Transverse colon (tissue), 4 donors: ENCODE results near the gene FOXP2. TPM values are rescaled to one million over a fixed set of nuclear protein-coding genes. Genes with fewer than 3 reads are reported as not detected.

Source experiments
- DNase-seq: peaks from one replicate; pipeline ENCODE4 v3.0.0-alpha.2; 2019
- H3K27ac ChIP-seq, 4 donors: fragments of 200-600 bp; sonication (generic); 2 replicates each; pipeline ENCODE4 v1.5.1; 2016 to 2018; ENCODE audit warnings: inconsistent platforms in 4 of 4
- H3K27me3 ChIP-seq: fragments of 200-600 bp; sonication (generic); 2 replicates; pipeline ENCODE4 v1.5.1; 2017; ENCODE audit warnings: inconsistent platforms
- H3K36me3 ChIP-seq, 4 donors: fragments of 200-600 bp; sonication (generic); 2 replicates each; pipeline ENCODE4 v1.5.1; 2017 to 2019; ENCODE audit warnings: inconsistent platforms in 4 of 4
- H3K4me1 ChIP-seq, 4 donors: fragments of 200-600 bp; sonication (generic); 2 replicates each; pipeline ENCODE4 v1.5.1; 2017 to 2020; ENCODE audit warnings: inconsistent platforms in 4 of 4
- H3K4me3 ChIP-seq, 4 donors: fragments of 200-600 bp; sonication (generic); 1 replicate in 1 of 4; 2 replicates in 3 of 4; pipeline versions ENCODE4 v1.5.1 to v1.6.1; 2017 to 2019; ENCODE audit warnings: inconsistent platforms in 4 of 4
- H3K9me3 ChIP-seq, 2 donors: fragments of 200-600 bp; sonication (generic); 2 replicates each; pipeline ENCODE4 v1.5.1; 2017 to 2019; ENCODE audit warnings: inconsistent platforms in 2 of 2
- EP300 ChIP-seq: sonication (generic); formaldehyde crosslinking; IDR thresholded peaks from one replicate; pipeline ENCODE4 v1.6.1; 2017; ENCODE audit warnings: antibody characterized with exemption, low read depth
- POLR2A ChIP-seq: fragments of 450-650 bp; IDR thresholded peaks from one replicate; pipeline ENCODE4 v1.6.1; 2016; ENCODE audit warnings: antibody characterized with exemption, mild to moderate bottlenecking, moderate library complexity
- POLR2AphosphoS5 ChIP-seq, 3 donors: sonication (generic); formaldehyde crosslinking; IDR thresholded peaks; one replicate each; pipeline ENCODE4 v1.6.1; 2016; ENCODE audit warnings: antibody characterized with exemption in 3 of 3
- WGBS, 2 donors: methylation state at CpG; one replicate each; pipeline ENCODE4 v1.1.5; 2018; ENCODE audit warnings: low coverage in 1 of 2; 5-methylcytosine and 5-hydroxymethylcytosine counted together
- in situ Hi-C, 4 donors: fragments of 200-750 bp; cut with MboI; loops; one replicate each; pipeline versions ENCODE4 v1.15.0 to v1.15.1; 2017; ENCODE audit warnings: low sequenced_read_pairs in 3 of 4, low pct_ligation_motif_present in 1 of 4, low pct_unique_long_range_greater_than_20kb in 1 of 4
- intact Hi-C: fragments of 100-400 bp; cut with DNase I; formaldehyde crosslinking; loops from one replicate; pipeline ENCODE4 v1.15.1; 2023; ENCODE audit warnings: low total_unique reads
- total RNA-seq, 4 donors: library from RNA; depleted of rRNA; stranded (reverse); fragments of >200 nt; gene quantifications; one replicate each; pipeline ENCODE4 v1.1.0, GENCODE V29; 2016
- TF ChIP-seq, protein P1 (sequence below), 5 experiments: fragments of 200-600 bp in 3 of 5; fragments of 450-650 bp in 2 of 5; sonication (generic) in 3 of 5; IDR thresholded peaks; 1 replicate in 2 of 5; 2 replicates in 3 of 5; pipeline ENCODE4 v1.5.1; 2016 to 2017; ENCODE audit warnings: antibody characterized with exemption in 5 of 5, inconsistent platforms in 3 of 5, mild to moderate bottlenecking in 2 of 5, moderate library complexity in 1 of 5

The FOXP2 gene
- total RNA-seq, 4 donors from 2014 or later: 20.5 to 102 (median 34.0) TPM

DNA sequence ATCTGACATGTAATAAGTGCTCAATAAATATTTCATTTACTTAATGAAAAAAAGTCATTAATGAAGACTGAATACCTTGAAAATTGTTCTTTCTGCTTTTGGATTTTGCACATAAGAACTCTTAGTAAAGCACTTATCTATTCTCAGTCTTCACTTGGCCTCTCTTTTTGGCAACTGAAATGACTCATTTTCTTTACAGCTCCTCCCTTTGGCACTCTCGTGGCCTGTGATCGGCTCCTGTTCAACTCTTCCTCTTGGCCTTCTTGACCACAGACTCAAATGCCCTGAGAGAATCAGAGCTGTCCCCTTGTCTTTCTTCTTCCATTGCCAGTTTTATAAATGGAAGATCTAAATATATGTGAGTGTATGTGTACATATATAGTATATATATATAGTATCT, 54.2 kb downstream of the FOXP2 start:
- TF ChIP-seq EP300 (no peak), POLR2A (no peak), POLR2AphosphoS5 (IDR thresholded peaks at IDR 0.05) (no peak)
- TF ChIP-seq, protein P1, sequence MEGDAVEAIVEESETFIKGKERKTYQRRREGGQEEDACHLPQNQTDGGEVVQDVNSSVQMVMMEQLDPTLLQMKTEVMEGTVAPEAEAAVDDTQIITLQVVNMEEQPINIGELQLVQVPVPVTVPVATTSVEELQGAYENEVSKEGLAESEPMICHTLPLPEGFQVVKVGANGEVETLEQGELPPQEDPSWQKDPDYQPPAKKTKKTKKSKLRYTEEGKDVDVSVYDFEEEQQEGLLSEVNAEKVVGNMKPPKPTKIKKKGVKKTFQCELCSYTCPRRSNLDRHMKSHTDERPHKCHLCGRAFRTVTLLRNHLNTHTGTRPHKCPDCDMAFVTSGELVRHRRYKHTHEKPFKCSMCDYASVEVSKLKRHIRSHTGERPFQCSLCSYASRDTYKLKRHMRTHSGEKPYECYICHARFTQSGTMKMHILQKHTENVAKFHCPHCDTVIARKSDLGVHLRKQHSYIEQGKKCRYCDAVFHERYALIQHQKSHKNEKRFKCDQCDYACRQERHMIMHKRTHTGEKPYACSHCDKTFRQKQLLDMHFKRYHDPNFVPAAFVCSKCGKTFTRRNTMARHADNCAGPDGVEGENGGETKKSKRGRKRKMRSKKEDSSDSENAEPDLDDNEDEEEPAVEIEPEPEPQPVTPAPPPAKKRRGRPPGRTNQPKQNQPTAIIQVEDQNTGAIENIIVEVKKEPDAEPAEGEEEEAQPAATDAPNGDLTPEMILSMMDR (IDR thresholded peaks at IDR 0.05): no peak
- DNase-seq: no peak
- Histone ChIP-seq H3K9me3 (no peaks in the 10 kb centered on the region), H3K27me3 (no peaks in the 10 kb centered on the region), H3K27ac (no peak overlapping the region), H3K36me3 (no peaks in the 10 kb centered on the region), H3K4me3 (no peak overlapping the region), H3K4me1 (no peaks in the 10 kb centered on the region)
- in situ Hi-C loops: no loop called here
- intact Hi-C loops: no loop called here
- WGBS, 2 donors: 64 to 71% methylated on average over 2 of the region's 2 CpGs

DNA sequence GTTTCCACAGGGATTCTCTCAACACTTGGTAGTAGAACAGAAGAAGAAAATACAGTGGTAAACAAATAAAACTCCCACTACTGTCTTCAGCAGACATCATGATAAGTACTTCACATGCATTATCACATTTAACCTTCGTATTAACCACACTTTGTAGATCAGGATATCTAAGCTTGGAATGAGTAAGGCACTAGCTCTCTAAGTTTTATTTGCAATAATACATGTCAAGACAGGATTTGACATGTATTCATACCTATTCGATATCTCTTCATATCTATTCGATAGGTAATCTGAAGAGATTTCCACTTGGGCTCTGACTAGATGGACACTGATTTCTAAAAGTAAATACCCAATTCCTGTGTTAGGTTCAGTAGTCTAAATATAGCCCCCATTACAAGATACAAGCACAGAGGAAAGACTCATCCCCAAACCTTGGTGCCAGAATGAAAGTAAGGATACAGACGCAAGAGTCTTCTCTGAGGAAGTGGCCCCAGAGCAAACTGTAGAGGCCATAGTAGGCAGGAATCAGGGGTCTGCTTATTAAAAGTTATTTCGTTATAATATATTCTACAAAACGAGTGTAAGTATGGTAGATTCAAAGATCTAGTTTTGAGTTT, 58.4 kb downstream of the FOXP2 start:
- H3K36me3 ChIP-seq: no peaks in the 10 kb centered on the region
- 88 to 92% methylated on average over 6 of the region's 6 CpGs for WGBS, 2 donors
- intact Hi-C loops: no loop called here
- H3K4me1 ChIP-seq: no peaks in the 10 kb centered on the region
- TF ChIP-seq POLR2A (no peak), EP300 (no peak), POLR2AphosphoS5 (IDR thresholded peaks at IDR 0.05) (no peak)
- TF ChIP-seq, protein P1 (IDR thresholded peaks at IDR 0.05): no peak
- H3K9me3 ChIP-seq: no peaks in the 10 kb centered on the region
- in situ Hi-C loops: no loop called here
- no peak overlapping the region for H3K4me3 ChIP-seq
- H3K27me3 ChIP-seq: no peaks in the 10 kb centered on the region
- no peak overlapping the region for H3K27ac ChIP-seq
- no peak for DNase-seq

DNA sequence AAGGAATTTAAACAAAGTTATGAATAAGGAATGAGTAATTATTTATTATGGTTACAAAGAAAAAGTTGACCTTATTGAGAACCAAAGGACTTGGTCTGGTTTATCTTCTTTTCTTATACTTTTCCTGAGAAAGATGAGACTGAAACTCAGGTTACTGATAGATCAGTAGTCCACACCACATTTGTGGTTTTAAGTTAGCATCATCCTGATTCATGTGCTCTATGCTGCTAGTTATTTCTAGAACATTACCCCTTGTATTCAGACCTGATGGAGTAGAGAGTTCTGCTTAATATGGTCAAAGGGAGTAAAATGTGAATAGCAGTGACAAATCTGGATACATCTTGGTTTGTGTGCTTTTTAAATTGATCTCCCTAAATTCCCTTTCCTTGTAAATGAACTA, 63.8 kb downstream of the FOXP2 start:
- intact Hi-C loops: no loop called here
- in situ Hi-C loops: no loop called here

DNA sequence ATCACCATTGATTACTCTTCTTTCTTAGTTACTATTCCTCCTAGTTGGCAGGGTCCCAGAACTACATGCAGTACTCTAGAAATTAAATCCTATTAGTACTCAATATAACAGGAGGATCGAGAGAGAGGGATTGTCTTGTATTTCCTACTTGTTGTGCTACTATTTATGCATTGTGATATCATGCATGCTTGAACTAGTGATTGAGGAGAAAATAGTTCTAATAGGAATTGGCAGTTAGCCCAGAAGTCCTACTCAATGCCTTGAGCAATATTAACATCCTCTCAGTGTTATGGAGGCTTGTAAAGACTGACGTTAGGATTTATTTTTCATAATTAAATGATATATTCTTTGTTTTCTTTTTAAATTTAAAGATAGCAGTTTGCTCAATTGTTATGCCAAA, 67.4 kb downstream of the FOXP2 start:
- peaks cover 0 to 5% of the 10 kb centered on the region in 2 donors for H3K9me3 ChIP-seq

More for the DNA sequence above, 63.8 kb downstream of the FOXP2 start:
- Histone ChIP-seq H3K4me3 (no peak overlapping the region), H3K4me1 (no peaks in the 10 kb centered on the region), H3K27ac (no peak overlapping the region), H3K9me3 (no peaks in the 10 kb centered on the region), H3K36me3 (no peaks in the 10 kb centered on the region), H3K27me3 (no peaks in the 10 kb centered on the region)
- TF ChIP-seq POLR2A (no peak), POLR2AphosphoS5 (IDR thresholded peaks at IDR 0.05) (no peak)
- no peak for DNase-seq

More for the DNA sequence above, 67.4 kb downstream of the FOXP2 start:
- DNase-seq: no peak
- H3K4me3 ChIP-seq: no peak overlapping the region
- 59 to 64% methylated on average over 2 of the region's 2 CpGs for WGBS, 2 donors
- no peaks in the 10 kb centered on the region for H3K4me1 ChIP-seq
- TF ChIP-seq, protein P1 (IDR thresholded peaks at IDR 0.05): no peak
- TF ChIP-seq POLR2A: no peak
- H3K36me3 ChIP-seq: no peaks in the 10 kb centered on the region
- intact Hi-C loops: no loop called here
- H3K27me3 ChIP-seq: no peaks in the 10 kb centered on the region
- in situ Hi-C loops: no loop called here
- no peak overlapping the region for H3K27ac ChIP-seq
